Skin of body (tissue), 2 donors: ENCODE results near the gene MGAT5B. TPM values are rescaled to one million over a fixed set of nuclear protein-coding genes. Genes with fewer than 3 reads are reported as not detected.

Experiments
- DNase-seq: peaks from one replicate; lab custom pipeline; 2025; lab: John Stamatoyannopoulos, UW
- total RNA-seq: library from RNA; depleted of rRNA; stranded (reverse); fragments of >200 nt; gene quantifications from one replicate; pipeline ENCODE4 v1.2.3, GENCODE V29; 2014

MGAT5B gene
- total RNA-seq, 1 donor from 2014 or later, result 0.69 TPM

DNA sequence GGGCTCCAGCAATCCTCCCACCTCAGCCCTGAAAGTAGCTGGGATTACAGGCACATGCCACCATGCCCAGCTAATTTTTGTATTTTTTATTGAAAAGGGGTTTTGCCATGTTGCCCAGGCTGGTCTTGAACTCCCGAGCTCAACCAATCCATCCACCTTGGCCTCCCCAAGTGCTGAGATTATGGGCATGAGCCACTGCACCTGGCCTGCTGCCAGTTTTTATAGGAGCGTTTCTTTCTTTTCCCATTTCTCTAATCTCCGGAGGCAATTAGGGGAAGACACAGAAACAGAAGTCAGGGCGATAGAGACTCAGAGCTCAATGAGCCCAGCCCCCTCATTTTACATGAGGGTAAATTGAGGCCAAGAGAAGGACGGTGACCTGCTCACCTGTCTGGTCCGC lies 10.4 kb downstream of the MGAT5B start:
- DNase-seq, result no peak

DNA sequence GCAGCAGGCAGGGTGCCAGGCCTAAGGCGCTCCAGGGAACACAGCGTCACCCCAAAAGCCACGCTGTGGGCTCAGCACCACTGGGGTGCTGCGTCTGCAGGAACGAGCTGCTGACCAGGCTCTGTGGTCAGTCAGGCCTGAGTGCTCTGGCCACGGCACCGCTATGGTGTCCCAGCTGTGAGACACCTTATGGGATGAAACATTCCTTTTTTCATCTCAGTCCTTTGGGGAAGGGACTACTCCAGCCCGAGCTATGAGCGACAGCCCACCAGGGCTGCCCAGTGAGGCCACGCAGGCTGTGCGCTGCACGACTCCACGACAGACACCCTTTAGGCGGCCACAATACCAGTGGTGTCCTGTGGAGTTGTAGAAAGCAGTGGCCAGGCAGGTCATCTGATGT lies 11.1 kb downstream of the MGAT5B start:
- DNase-seq, result no peak

DNA sequence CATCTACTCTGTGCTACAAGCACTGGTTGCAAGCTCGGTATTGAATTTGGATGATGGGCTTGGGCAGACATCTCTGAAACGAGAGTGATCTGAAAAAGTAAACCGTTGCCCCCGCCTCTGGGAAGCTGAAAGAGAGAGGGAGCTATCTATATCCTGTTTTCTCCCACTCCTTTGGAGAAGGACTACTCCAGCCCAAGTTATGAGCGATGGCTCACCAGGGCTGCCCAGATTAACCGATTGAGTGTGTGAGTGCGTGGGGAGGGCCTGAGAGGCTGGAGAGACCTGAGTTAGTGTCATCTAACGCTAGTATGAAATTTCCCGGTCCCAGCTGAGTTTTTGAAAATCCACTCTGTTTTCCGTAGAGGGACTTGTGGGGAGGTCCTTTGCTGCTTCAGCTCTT lies 11.5 kb downstream of the MGAT5B start:
- DNase-seq, result no peak

DNA sequence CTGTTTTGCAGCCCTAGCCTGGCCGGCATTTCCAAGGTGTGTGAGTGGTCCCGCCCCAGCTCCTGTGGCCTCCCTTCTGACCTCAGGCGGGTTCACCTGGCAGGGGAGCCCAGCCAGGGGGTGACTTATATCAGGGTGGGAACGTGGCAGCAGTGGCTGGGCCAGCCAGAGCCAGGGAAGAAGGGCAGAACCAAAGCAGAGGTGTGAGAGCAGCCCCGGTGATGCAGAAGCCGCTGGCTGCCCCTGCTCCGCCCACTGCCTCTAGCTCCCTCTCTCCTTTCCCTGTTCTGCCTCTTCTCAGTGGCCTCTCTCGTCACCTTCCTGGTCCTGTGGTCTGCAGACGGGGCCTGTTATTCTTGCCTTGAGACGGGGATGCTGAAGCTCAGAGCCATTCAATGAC lies 12.1 kb downstream of the MGAT5B start:
- DNase-seq, result no peak

DNA sequence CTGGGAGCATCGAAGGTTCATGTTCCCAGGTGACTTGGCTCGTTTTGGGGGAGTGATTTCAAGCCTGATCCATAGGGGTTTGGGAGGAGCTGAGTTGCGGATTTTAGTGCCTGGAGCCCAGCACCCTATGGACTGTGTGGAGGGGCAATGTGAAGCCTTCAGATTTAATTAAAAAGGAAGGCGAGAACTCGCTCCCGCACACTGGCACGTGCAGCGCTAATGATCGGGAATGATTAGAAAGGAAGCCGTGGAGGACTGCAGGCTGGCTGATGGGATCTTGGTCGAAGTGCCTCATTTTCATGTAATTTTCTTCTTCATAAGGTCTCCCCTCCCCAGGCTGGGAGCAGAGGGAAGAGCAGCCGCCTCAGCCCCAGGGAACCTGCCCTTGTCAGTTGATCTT lies 12.8 kb downstream of the MGAT5B start:
- DNase-seq, result no peak

DNA sequence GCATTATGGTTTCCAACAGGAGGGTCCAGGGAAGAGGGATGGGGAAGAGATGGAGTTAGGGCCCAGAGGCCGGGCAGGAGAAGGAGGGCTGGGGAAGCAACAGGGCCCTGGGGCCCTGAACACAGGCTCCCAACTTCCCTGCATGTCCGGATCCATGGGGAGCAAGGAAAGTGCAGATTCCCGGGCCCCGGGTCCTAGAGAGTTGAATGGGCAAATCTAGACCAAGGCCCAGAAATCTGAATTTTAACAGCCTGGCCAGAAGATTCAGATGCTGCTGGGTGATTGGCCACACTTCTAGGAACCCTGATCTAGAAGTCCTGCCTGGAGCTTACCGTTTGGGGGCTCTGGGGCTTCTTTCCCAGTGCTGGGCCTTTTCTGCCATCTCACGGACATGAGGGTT lies 13.2 kb downstream of the MGAT5B start:
- no peak for DNase-seq

DNA sequence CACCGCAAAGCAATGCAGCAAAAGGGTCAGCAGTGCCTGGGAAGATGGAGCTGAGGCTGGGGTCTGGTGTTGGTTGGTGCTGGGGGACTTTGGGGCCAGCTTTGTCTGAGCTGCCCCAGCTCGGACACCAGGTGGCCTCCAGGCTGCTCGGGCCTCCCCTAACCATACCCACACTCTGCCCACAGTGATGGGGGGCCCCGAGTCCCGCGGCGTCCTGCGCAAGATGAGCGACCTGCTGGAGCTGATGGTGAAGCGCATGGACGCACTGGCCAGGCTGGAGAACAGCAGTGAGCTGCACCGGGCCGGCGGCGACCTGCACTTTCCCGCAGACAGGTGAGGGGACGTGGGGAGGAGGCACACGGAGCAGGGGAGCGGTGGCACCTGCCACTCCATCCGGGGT lies 13.8 kb downstream of the MGAT5B start:
- DNase-seq, result no peak

DNA sequence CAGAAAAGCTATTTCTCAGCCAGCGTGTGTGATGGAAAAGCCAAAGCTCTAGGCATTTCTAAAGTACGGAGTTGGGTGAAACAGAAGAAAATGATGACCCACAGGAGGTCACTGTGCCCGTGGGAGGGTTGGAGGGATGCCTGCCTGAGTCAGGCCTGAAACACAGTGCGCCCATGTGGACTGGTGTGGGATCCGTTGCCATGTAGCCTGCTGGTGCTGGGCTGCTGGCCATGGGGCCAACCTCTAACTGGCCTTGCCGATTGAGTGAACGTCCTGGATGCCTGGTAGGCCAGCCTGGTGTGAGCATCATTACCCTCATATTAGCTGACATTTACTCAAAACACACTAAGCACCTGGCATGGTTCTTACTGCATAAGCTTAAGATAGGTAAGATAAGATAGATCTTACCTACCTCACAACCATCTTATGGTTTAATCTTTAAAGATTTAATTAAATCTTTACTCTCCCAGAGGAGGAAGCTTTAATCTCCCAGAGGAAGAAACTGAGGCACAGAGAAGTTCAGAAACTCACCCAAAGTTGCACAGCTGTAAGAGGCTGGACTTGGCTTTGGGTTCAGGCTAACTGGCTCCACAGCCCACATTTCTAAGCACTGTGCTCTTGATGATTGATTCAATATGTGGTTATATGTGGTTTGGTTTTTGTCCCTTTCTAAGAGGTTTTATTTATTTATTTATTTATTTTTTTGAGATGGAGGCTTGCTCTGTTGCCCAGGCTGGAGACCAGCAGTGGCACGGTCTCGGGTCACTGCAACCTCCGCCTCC lies 15.7 kb downstream of the MGAT5B start:
- DNase-seq, result no peak

DNA sequence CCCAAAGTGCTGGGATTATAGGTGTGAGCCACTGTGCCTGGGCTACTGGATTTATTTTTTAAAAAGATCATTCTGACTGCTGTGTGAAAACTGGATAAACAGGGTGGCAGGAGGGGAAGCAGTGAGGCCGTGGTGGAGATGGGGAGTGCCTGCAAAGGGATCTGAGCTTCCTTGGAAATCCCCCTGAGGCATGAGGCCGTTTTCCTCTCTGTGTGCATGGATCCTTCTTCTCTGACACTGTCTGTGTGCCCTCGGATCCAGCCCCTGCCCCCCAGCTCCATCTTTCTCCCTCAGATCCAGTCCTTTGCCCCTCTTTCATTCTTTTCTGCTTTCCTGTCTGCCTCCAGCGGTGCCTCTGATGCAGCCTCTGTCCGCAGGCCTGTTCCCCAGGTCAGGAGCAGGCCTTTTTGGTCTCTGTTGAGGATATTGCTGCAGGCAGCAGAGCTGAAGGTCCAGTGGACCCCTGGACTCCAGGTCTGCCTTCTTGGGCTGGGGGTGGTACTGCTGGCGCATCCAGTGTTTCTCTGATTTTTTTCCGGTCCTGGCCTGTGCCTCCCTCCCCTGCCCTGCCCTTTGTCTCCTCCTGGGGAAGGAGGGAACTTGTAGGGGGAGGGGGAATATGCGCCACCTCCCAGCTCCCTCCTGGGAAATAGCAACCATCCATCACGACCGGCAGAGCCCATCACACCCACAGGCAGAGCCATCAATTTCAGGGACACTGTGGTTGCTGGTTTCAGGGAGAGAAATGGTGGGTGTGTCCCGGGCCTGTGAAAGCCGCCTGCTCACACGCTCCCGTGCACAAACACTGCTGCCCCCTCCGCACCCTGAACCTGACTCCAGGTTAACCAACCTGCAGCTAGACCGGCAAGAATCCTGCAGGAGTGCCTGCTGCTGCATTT lies 17.0 kb downstream of the MGAT5B start:
- no peak for DNase-seq

DNA sequence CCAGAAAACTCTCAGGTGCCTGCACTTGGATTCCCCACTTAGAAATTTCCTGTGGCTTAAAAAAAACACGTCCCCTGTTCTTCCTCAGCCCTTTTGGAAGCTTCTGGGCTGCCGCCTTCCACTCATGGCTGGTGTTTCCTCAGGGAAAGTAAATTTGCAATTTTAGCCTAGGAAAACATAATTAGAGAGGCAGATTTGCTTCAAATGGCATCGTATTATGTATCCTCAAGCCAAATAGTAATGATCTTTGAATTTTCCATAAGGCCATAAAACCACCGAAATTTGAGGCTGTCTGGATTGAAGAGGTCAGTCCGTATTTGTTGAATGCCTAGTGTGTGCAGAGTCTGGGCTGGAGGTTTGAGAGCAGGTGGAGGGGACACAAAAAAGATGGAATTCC lies 17.7 kb downstream of the MGAT5B start:
- DNase-seq, result no peak

DNA sequence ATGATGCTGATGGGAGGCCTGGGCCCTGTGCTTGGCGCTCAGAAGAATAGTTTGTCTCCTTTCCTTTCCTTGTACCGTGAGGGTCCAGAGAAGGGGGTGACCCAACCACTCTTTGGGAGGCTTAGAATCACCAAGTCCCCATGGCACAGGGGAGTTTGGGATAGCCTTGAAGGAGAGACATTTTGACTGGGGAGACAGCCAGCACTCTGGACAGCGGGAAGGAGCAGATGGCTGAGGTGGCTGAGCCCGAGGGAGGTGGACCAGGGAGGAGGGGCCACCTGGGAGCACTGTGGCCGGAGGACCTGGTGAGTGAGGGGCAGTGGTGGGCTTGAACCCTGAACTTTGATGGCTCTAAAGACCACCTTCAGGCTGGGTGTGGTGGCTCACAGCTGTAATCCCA lies 18.2 kb downstream of the MGAT5B start:
- no peak for DNase-seq

DNA sequence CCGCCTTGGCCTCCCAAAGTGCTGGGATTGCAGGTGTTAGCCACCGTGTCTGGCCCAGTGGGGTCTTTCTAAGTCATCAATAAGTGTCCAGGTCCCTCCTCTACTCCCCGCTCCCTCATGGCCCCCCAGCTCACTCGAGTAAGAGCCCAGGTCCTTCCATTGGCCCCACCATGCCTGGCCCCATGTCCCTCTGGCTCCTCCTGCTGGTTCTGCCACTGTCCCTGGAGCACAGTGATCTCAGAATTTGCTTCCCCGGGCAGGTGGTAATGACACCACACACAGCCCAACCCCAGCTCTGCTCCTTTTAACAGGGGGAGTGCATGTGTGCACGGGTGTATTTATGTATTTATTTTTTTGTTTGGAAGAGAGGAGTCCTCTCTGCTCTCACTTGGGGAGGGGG lies 19.6 kb downstream of the MGAT5B start:
- DNase-seq, result no peak

DNA sequence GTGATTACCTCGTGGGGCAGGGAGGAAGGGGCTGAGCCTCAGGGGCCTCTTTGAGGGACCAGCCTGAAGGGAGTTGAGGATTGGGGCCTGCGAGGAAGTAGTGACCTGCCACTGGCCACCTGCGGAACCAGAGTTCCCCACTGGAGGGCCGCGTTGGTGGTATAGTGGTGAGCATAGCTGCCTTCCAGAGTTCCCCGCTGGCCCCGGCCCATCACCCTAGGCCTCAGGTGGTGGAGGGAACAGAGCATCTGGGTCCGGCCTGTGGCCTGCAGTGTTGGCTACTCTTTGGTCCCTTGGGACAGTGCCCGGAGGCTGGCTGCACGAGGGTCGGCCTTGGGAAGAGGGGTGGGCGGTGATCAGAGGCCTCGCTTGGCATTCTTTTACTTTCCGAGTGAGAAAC lies 20.5 kb downstream of the MGAT5B start:
- no peak for DNase-seq

DNA sequence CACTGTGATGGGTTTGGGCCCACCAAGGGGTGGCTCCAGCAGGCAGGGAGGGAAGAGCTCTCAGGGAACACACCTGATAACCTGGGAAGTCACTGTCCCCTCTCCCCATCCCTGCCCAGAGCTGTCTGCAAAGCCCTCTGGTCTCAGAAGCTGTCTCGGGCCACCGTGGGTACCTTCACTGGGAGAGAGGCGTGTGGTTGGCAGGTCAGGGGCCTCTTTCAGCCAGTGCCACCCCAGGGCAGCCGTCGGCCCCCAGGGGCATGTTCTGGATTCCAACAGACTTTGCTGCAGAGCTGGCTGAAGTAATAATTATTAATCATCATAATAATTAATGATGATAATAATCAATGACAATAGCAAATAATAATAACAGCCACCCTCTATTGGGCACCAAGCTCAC lies 21.1 kb downstream of the MGAT5B start:
- no peak for DNase-seq

DNA sequence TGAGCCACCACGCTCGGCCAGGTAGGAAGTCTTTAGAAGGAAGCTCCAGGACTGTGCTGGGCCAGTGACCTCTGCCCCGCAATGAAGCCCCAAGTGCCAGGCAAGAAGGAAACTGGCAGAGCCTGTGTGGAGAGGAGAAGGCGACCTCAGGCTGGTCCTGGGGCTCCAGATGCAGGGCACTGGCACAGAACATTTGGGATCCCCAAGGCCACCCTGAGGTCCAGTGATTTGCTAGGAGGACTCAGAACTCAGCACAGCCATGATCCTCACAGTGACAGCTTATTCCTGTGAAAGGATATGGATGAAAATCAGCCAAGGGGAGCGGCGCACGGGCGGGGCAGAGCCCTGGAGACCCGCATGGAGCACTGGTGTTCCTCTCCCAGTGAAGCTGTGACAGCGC lies 24.1 kb downstream of the MGAT5B start:
- DNase-seq, result no peak

DNA sequence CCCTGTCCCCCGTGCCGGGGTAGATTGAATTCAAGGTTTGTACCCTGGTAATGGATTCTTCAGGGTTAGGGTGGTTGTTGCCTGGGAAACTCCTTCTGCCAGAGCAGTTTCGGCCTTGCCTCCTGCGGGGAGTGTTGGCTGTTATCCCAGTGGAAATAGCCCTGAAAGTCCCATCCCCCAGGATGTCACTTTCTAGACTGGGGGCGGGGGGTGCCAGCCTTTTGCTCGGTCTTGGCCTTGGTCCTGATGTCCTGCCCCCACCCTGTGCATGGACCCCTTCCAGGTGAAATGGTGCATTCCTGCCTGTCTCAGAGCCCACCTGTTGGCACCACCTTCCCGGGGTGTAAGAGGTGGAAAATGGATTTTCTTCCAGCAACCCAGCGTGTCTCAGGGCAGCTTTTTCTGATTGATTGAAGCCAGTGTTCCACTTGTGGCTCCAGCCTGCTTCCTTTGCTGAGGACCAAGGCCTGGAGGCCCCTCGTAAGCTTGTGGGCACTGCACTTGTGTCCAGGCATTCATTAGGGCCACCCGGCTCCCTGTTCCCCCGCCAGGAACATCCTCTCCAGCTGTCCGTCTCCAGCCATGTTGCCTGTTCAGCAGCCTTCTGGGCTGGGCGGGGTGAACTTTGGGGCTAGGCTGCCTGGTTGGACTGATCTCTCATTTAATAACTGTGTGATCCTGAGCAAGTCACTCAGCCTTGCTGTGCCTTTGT lies 25.6 kb downstream of the MGAT5B start:
- no peak for DNase-seq

DNA sequence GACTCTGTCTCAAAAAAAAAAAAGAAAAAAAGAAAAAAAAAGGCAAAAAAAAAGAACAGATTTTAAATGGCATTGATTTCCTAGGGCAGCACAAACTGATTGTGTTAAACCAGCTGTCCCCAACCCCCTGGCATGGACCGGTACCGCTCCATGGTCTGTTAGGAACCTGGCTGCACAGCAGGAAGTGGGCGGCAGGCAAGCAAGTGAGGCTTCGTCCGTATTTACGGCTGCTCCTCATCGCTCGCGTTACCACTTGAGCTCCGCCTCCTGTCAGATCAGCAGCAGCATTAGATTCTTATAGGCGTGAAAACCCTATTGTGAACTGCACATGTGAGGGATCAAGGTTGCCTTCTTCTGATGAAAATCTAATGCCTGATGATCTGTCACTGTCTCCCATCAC lies 26.6 kb downstream of the MGAT5B start:
- no peak for DNase-seq

DNA sequence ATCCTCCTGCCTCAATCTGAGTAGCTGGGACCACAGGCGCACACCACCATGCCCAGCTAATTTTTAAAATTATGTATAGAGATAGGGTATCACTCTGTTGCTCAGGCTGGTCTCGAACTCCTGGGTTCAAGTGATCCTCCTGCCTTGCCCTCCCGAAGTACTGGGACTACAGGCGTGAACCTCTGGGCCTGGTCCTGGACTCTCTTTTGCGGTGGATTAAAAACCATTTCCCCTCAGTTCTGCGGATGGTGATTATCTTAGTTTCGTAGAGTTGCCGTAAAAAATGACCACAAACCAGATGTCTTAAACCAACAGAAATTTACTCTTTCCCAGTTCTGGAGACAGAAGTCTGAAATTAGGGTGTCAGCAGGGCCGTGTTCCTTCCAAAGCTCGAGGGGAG lies 28.8 kb downstream of the MGAT5B start:
- no peak for DNase-seq

DNA sequence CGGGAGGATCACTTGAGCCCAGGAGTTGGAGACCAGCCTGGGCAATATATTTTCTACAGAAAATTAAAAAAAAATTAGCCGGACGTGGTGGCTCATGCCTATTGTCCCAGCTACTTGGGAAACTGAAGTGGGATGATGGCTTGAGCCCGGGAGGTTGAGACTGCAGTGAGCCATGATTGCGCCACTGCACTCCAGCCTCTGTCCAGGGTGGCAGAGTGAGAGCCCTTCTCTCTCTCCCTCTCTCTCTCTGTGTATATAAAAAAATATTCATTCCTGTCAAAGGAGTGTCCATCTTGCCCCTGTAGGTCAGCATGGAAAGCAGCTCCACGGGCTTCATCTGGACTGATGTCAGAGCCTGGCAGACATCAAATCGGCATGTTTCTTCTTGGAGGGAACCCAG lies 31.2 kb downstream of the MGAT5B start:
- DNase-seq, result no peak

DNA sequence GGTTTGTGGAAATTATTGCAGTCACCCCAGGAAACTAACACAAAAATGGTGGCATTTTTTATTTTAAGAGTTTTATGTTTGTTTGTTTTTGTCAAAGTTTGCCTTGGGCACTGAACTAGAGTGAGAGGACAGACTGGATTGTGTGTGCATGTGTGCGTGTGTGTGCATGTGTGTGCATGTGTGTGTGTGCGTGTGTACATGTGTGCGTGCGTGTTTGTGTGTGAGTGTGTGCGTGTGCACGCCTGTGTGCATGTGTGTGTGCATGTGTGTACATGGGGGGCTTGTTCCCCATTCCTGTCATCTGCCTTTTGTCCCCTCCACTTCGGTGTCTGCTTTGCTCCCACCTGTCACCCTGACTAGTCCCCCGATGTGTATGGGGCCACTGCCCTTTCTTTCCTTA lies 32.5 kb downstream of the MGAT5B start:
- DNase-seq, result no peak

DNA sequence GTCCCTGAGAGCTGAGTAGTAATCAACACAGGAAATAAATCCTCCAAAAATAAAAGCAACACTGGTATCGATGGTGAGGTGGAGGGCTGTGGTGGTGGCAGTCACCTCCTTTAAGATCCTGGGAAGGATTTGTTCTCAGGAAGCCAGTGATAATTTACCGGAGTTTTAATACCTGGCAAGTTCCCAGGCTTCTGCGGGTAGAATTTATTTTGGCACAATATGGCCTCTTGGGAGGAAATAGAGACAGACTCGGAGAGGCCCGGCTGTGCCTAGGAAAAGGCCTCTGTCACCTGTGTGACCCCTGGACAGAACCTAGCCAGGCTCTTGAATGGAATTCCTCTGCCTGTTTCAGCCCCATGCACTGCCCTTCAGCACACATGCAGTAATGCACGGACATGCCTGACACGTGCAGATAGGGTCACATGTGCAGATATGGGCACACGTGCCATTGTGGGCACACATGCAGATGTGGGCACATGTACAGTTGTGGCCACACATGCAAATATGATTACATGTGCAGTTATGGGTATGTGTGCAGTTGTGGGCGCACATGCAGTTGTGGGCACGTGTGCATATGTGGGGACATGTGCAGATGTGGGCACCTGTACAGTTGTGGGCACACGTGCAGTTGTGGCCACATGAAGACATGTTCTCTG lies 33.5 kb downstream of the MGAT5B start:
- no peak for DNase-seq

DNA sequence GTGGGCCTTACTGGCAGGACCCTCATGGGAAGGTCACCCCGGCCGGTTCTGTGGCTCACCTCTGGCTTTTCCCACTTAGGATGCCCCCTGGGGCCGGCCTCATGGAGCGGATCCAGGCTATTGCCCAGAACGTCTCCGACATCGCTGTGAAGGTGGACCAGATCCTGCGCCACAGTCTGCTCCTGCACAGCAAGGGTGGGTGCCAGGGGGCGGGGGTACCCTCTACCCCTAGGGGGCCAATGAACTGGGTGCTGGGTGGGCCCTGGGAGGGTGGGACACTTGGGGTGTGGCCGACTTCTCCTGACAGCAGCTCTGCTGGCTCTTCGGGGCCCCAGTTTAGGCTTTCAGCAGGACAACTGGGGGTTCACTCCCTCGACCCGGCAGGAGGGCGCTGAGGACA lies 34.3 kb downstream of the MGAT5B start:
- DNase-seq, result no peak
